Stimulated activated CD4-positive, alpha-beta T cell treated with anti-CD3 and anti-CD28 coated beads, Interleukin-4, amount 100 ng/mL, for 1 hour (primary cell): ENCODE measurements around the gene HS1BP3.

Experiments
- DNase-seq: peaks from one replicate; pipeline ENCODE4 v3.0.0-alpha.2; 2020

The HS1BP3 gene, protein sequence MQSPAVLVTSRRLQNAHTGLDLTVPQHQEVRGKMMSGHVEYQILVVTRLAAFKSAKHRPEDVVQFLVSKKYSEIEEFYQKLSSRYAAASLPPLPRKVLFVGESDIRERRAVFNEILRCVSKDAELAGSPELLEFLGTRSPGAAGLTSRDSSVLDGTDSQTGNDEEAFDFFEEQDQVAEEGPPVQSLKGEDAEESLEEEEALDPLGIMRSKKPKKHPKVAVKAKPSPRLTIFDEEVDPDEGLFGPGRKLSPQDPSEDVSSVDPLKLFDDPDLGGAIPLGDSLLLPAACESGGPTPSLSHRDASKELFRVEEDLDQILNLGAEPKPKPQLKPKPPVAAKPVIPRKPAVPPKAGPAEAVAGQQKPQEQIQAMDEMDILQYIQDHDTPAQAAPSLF

DNA sequence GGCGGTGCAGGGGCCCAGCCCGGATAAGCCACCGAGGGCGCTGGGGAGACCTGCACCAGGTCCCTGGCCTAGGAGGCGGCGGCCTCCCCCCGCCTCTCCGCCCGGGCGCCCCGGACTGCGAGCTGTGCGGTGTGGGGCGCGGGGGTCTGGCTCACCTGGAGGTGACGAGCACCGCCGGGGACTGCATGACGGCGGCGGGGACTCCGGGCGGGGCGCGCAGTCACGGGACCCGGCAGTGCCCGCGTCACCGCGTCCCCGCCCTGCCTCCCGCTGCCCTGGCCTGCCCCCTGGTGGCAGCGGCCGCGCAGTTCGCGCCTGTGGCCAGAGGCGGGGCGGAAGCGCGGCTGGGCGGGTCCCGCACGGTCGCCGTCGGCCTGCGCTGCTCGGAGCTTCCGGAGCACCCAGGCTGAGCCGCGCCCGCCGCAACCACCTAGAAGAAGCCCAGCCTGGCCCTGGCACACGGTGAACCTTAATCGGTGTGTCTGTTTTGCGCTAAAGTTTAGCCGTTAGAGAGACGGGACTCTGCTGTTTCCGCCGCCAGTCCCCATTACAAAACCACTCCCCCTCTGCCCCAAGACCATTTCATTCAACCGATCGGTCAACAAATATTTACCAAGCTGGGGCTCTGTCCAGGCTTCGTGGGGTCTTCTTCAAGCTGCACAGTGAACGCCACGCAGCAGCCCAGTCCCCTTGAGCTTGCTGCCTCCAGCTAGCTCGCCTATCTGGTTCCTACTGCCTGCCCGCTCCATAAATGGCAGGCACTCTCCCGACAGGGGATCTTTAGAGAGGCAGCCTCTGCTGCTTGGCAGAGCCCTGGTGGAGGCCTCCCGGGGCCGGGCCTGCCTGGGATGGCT is at the start of gene HS1BP3:
HS1BP3 (minus strand) TSS at position 222 of the 854 bp plus-strand sequence; CDS start at position 187, 35 bp downstream.
- DNase-seq, result peak; percentile 87

GRCh38 chr2:20698916-20699613 is 48.2 kb upstream of the HS1BP3 start:
- DNase-seq, result no peak

DNA sequence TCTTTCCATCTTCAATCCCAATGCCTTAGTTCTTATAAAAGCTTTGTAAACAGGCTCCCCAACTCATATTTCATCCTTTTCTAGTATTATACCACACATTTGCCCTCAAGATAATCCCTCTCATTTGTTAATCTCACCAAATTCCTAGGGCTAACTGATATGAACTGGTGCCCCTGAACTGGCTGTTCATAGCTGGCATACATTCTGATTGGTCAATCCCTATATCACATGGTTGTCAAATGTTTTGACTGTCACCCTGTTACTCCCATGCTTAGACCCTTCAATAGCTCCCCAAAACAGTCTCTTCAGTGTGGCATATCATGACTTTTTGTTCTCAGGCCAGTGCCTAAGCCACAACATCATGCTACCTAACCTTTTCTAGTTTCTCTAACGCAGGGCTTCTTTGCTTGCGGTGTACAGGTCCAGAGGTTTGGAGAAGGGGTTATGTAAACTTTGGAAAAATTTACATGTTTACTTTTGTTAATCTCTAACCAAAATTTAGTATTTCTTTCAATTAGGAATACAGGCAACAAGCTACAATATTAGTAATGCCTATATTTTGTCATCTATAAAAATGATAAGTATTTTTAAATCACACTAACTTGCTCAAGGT is 46.5 kb upstream of the HS1BP3 start:
- no peak for DNase-seq

DNA sequence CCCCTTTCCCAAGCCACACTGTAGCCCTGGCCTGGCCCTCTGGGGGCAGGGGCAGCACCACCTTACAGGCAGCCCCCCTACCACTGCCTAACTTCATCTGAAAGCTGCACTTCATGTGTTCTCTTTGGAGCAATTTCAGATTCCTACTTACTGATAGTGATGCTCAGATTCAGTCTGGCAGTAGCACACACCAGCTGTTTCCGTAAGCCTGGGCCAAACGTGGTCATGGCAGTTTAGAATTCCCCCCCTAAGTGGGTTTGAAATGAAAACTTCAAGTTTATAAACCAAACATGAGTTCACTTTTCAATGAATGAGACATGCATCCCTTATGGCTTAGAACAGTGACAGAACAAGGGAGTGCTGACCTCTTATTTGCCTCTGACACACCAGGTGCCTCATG is 45.5 kb upstream of the HS1BP3 start:
- no peak for DNase-seq

GRCh38 chr2:20693317-20693716 is 42.4 kb upstream of the HS1BP3 start:
- DNase-seq, result no peak

DNA sequence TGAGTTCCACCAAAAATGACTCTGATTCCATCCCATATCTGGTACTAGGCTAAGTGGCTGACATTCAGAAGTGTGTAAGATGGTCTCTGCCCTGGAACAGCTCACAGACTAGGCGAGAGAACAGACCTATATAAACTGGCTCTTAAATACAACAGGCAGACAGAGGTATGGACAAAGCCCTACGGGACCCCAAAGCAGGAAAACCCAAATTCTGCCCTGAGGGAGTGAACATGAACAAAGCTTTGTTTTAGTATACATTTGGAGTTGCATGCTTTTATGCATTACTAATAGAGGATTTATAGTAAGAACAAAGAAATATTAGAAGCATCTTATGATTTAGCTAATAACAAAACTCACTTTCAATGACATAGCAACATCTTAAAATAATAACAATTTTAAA is 41.2 kb upstream of the HS1BP3 start:
- DNase-seq, result no peak

GRCh38 chr2:20691076-20691734 is 40.3 kb upstream of the HS1BP3 start:
- no peak for DNase-seq

- no peak for DNase-seq
Observed at GRCh38 chr2:20689428-20690264, 38.7 kb upstream of the HS1BP3 start.

GRCh38 chr2:20687260-20687832 is 36.4 kb upstream of the HS1BP3 start:
- DNase-seq, result no peak

GRCh38 chr2:20684581-20685063 is 33.7 kb upstream of the HS1BP3 start:
- DNase-seq, result no peak

DNA sequence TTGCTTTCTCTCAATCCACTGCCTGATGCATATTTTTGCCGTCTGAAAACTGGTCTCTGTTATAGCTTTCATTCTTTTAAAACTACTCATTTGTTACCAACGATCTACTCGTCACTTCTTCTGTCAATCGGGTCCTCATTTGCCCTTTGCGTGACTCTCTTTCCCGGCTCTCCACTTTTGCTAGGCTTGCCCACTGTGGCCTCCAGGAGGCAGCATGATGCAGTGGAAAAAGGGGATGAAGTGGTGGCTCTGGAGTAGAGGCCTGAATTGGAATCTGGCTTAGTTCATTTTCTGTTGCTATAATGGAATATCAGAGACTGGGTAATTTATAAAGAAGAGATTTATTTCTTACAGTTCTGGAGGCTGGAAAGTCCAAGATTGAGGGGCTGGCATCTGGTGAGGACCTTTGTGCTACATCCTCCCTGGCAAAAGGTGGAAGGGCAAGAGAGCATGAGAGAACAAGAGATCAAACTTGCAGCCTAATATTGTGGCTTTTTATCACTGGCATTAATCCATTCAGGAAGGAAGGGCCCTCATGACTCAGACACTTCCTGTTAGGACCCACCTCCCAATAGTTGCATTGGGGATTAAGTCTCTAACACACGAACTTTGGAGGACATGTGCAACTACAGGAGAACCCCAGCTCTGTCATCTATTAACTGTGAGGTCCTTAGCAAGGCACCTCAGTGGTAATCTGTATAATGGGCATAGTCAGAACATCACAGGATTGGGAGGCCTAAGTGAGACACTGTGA is 31.4 kb upstream of the HS1BP3 start:
- DNase-seq, result no peak

- no peak for DNase-seq
Observed at GRCh38 chr2:20680744-20681375, 30.0 kb upstream of the HS1BP3 start.

- DNase-seq, result no peak
Observed at GRCh38 chr2:20678780-20679179, 27.9 kb upstream of the HS1BP3 start.

GRCh38 chr2:20678086-20678395 is 27.1 kb upstream of the HS1BP3 start:
- no peak for DNase-seq

- DNase-seq, result no peak
Observed at GRCh38 chr2:20677301-20678085, 26.6 kb upstream of the HS1BP3 start.

- no peak for DNase-seq
Observed at GRCh38 chr2:20676353-20677215, 25.7 kb upstream of the HS1BP3 start.

- no peak for DNase-seq
Observed at GRCh38 chr2:20675701-20676352, 24.9 kb upstream of the HS1BP3 start.
